ENCODE measurements around the gene STAT4.
"Not testable (repeated sequence)": the region's sequence is repeated elsewhere in the genome, so short reads cannot be mapped to it uniquely, and the experiment has no call there.

STAT4 gene

DNA sequence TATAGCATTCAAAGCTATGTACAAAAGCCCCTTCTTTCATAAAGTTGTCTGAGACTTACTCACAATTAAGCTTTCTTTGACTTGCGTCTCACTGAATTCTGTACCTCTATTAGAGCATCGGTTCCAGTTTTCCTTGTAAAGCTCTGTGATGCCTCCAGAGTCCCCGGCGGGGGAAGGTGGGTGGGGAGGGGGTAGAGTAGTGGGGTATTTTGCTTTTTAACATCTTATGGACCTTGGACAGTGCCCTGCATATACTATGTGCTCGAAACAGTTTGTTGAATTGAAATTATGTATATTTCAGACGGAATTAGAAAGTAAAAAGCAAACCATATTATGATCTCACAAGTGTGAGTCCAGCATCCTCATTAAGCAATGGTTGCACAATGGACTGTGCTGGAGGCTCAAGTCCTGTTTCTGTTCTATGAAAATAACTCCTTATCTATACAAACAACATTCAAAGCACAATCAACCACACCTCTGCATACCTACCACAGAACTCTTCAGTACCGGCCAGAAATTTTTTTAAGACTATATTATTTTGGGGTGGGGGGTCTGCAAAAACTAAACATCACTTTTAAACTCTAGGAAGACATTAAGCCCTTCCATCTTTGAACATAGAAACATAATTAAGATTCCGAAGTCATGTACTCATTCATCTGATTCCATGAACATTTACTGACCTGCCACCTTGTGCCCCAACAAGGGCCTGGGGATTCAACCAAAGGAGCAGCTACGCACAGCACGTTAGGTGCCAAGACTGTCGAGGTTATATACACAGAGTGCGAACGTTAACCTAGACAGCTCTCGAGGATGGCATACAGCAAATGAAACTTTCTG lies 137.7 kb downstream of the STAT4 start:
- DNase-seq: no peak

DNA sequence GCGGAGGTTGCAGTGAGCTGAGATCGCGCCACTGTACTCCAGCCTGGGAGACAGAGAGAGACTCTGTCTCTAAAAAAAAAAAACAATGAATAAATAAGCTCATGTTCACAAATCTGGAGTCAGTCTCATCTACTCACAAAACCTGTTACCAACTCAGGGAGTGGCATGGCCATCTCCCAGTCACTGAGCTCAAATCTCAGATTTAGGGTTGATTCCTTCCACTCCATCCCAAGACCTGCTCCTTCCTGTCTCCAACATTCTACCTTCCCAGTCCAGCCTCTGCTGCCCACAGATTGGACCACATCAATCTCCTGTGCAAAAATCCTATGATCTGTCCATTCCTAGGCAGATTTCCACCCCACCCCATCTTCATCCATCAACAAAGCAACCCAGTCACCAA lies 138.4 kb downstream of the STAT4 start:
- DNase-seq: no peak

DNA sequence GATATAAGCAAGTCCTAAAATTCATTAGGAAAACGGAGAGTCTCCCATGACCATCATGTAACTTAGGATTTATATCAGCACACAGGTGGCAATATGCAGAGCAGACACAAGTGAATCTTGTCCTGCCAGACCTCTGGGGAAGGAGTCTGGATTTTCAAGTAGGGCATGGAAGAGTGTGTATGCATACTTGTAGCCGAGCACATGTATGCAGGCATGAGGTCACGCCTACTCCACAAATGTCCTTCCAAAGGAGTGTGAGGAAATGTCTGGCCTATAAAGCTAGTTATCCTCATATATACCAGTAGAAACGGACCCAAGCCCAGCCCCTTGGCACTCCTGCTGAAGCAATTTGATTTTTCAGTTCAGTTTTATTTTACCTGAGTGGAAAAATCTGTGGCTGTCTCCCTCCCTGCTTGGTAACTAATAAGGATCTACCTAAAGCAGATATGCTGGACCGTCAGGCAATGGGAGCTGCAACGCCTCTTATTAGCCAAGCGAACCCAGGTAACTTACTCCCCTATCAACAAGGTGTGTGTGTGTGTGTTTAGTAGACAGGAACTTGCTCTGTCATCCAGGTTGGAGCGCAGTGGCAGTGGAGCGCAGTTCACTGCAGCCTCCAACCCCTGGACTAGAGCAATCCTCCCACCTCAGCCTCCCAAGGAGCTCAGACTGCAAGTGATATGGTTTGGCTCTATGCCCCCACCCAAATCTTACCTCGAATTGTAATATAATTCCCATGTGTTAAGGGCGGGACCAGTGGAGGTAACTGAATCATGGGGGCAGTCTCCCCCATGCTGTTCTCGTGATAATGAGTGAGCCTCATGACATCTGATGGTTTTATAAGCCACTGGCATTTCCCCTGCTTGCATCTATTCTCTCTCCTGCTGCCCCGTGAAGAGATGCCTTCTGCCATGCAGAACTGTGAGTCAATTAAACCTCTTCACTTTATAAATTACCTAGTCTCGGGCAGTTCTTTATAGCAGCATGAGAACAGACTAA lies 139.6 kb downstream of the STAT4 start:
- peak; percentile 35 for DNase-seq

DNA sequence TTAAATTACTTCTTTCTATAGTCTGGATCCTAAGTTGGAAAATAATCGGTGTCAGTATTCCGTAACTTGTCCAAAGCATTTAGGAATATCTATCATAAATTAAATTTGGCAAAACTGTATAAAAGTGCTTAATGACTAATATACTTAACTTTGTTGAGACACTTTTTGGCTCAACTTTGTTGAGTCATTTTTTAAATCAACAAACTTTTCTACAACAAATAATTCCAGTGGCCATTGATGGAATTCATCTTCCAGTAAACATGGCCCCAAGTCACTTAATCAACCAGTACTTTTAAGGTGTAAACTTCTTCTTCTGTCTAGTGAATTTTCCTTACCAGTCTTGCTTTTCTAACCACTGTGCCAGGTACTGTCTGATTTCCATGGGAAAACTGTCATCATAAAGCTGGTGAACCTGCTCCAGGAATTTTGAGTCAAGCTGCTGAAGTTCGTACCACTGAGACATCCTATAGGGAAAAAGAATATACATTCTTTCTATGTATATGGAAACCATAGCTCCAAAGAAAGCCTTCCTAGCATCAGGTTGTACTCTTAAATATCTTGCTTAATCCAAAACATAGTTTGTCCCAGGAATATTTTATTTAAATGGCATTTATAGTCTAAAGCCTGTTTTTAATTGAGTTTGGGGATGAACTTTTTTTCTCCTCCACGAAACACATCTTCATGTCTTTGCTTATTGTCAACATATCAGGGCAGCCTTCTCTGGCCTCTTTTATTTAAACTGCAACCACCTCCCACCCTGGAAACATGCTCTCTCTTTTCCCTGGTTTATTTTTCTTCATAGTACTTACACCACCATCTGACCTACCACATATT lies 141.0 kb downstream of the STAT4 start:
- DNase-seq: peak; percentile 46

DNA sequence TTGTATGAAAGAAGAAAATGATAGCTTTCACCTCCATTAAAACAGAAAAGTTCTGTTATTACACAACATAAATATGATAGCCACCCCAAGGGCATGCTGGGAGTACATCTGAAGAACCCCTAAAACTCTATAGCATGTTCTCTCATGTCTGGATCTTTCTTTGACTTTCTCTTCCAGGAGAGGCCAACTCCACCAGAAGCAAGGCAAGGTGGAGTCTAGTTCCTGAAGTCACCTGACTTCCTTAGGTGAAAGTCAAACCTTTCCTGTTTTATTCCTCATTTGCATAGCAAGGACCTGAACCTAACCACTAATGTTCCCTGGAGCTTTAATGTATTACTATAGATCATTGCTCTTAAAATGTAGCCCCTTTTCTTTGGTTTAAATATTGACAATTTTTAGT lies 142.5 kb downstream of the STAT4 start:
- DNase-seq: no peak

DNA sequence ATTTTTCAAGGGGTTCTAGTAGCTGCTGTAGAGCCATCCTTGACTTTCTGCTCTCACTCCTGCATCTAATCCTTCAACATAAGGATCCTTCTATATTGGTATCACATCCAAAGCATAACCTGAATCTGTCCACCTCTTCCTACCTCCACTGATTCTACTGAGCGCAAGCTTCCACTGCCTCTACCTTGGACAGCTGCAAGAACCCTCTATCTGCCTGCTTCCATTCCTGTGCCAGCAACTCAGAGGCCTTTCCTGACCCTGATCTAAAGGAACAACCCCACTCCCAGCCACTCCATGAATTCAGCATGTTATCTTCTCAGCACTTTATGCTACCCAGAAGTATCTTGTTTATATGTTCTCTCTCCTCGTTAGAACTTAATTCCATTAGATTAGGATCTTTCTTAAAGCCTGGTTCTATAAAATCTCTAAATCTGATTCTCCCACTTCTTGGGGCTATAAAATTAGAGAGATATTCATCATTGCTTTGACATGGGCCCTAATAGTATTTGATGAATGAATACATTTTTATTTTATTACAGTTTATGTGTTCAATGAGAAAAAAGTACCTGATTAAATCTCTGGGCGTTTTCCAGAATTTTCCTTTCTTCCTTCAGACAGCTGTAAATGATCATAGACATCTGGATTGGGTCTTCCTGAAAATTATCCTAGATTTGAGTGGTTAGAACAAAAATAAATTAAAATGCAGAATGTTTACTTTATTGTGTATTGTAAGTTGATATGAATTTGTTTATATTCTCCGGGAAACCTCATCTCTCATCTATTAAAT lies 143.6 kb downstream of the STAT4 start:
- no peak for DNase-seq

DNA sequence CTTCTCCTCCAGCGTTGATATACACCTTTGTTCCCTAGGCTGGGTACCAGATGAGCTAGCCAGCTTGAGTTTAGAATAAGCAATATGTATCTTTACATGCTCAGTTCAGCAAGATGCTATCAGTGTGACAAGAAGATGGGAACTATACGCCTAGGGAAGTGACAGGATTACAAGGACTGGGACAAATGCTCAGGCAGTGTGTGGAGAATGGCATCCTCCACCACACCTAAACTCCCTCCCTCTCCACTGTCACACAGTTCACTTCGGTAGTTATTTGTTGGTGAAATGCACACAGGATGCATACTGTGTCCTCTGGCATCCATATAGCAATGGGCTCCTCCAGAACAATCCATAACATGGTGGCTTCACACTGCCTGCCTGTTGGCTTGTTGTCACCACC lies 144.5 kb downstream of the STAT4 start:
- no peak for DNase-seq

DNA sequence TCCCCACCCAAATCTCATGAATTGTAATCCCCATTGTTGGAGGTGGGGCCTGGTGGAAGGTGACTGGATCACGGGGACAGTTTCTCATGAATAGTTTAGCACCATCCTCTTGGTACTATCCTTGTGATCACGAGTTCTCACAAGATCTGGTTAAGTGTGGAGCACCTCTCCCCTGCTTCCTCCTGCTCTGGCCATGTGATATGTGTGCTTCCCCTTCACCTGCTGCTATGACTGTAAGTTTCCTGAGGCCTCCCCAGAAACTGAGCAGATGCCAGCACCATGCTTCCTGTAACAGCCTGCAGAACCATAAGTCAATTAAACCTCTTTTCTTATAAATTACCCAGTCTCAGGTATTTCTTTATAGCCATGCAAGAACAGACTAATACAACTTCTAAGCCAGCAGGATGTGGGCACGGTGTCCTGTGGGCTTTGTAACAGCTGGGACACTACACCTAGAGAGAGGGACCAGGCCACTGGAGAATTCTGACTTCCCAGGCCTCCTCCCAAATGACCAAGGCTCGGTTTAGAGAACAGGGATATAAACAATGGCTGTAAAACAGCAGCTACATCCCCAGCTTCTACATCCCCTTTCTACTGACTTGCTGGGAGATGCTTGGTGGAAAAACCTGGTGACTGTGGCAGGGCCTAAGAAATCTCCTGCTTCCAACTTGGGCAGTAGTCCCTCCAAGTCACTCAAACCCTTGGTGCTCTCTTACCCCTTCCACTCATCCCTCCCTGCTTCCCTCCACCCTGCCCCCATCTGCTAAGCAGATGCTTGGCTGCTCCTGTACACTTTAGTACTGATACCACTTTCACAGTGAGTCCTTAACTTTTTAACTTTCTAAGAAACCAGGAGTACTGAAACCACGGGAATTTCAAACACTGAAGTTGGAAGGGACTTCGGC lies 147.1 kb downstream of the STAT4 start:
- no peak for DNase-seq

DNA sequence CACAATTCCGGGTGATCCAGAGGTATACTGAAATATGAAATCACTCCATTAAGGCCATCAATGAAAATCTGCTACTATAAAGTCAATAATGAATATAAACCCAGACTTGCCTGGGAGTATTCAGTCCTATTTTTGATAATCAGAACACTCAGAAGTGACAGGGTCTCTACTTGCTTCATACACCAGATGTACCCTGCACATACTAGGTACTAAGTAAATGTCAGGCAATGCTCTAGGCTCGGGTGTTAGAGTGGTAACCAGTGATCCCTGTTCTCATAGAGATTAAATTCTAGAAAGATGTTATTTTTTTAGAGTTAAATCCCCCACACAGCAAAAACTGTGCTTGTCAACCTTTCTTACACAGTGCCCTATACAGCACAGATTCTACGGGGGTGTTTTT lies 149.2 kb downstream of the STAT4 start:
- no peak for DNase-seq

DNA sequence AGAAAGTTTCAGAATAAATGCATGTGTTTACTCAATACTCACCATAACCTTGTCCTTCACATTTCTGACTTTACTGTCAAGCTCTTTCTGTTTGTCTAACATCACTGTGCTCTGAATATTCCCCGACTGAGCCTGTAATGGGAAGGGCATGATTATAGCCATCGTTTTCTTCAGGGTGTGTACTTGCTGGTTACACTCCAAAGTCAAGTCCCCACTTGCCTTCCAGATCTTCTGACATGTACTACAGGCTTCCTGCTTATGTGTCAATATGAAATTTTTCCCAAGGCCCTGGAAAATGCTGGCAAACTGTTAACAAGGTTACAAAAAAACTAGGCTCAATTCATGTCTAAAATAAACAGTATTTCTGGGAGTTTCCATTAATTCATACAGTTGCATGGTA lies 149.8 kb downstream of the STAT4 start:
- DNase-seq: no peak

DNA sequence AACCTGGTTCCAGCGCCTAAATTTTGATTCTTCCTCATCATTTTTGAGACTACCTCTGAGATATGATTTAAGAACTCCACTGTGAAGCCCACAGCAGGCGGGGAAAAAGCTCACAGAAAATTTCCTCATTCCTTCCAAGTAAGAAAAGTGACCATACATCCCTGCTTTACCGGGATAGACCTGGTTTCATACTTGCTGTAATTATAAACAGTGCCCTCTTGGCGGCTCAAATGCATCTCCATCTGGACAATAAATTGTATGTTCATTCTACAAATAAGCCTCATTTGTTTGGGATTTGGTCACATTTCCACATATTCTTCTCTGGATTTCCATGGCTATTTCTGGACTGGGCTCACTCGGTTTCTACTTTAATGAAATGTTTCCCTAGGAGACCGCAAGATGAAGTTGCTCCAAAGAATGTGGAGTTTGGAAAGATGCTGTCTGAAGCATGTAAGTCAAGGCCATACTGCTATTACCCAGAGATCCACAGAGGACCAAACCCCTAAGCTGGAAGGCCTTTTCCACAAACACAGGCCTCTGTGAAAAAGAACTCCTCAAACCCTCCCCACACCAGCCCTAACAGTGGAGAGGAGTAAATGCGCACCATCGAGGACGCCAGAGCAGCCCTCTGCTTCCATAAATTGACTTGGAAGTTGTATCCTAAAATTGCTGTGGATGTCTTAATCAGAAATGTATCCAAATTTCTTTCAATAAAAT lies 150.7 kb downstream of the STAT4 start:
- DNase-seq: no peak

DNA sequence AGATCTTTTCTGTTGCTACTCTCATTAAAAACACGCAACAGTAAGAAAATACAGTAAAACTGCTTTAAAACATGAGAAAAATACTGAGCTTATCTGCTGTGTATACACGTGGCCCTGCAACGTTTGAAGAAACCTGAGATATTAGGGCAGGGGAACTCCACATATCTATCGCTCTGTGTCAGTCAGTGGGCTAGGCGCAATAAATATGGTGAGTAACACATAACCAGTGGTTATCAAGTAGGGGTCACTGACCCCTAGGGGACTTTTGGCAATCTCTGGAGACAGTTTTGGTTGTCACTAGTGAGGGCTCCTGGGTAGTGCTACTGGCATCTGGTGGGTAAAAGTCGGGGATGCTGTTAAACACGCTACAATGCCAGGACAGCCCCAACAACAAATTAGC lies 151.7 kb downstream of the STAT4 start:
- DNase-seq: no peak

DNA sequence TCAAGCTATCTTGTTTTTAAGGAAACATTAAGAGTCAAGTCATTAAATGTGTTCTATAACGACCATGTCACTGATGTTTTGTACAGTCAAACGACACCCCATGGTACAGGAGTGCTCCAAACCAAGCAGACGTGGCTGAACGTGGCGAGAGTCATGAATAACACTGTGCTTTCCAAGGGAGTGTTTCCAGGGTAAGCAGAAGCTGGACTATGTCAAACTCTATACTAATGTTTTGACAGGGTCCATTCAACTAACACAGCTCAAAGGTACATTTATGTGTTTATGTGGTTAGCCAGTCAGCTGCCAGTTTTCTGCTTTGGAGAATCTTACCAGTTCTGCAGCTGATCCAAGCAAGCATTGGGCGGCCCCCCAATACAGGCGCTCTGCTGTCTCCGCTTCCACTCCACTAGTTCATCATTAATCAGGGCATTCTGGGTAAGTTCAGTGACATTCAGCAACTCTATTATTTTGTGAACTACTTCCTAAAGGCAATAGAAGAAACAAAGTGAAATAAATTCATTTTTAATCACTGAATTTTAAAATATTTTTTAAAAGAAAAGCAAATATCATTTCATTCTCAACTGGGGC lies 153.2 kb downstream of the STAT4 start:
- no peak for DNase-seq

DNA sequence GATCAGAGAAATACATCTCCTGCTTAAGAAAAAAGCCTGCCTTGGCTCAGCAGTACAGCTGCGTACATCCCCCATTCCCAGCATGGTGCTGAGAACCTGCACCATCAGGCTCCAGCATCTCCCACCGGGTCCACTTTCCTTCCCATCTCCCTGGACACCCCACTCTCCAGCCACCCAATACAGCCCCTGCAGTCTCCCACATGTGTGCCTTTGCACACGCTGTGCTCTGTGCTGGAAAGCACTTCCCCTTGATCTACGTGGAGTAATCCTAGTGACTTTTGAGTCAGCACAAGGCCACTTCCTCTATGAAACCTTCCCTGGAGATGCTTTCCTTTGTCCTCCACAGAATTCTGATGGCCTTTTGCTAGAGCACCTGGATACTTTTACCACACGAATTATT lies 153.8 kb downstream of the STAT4 start:
- no peak for DNase-seq

DNA sequence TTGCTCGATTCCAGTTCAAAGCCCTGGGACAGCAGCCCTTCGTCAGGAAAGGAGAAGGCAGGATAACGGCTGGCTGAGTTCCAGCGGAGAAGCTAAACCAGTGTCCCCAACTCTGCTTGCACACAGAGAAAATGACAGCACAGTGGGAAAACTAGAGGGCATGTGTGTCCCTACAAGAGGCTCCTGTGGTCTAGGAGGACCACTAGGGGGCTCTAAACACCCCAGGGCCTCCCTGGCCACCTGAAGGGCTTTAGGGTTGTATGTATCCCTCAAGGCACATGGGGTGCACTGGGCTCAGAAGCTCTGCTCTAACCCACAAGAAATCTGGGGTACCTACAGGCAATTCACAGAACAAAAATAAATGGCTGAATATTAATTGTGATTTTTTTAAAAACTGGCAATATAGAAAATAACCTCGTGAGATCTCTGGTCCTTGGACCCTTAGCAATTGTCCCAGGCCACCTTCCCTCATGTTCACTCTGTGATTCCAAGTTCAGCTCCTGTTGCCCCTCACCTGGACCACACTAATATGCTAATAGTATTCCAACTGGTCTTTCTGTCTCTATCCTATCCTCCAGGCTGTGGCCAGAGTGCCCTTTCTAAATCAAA lies 154.4 kb downstream of the STAT4 start:
- peak; percentile 45 for DNase-seq

DNA sequence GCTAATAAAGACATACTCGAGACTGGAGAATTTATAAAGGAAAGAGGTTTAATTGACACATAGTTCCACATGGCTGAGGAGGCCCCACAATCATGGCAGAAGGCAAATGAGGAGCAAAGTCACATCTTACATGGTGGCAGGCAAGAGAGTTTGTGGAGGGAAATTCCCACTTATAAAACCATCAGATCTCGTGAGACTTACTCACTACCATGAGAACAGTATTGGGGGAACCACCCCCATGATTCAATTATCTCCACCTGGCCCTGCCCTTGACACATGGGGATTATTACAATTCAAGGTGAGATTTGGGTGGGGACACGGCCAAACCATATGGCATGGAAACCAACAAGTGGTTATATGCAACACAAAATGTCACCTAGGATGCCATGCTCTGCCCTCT lies 155.5 kb downstream of the STAT4 start:
- DNase-seq: not testable (repeated sequence)

DNA sequence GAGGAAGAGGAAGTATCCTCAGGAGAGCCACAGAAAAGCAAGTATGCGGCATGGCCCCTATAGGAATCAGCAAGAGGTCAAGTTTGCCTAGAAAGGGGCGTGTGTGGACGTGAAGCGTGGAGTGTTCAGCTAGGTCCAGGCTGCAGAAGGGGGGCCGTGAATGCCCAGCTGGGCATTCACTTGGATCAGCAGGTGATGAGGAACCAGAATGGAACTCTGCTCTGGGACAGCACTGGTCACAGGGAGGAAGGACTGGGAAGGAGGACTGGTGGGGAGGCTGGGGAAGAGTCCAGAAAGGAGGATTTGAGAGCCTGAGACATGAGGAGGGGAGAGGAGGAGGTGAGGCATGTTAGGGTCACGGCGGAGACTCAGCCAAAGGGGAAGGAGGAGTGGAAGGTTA lies 156.6 kb downstream of the STAT4 start:
- no peak for DNase-seq

DNA sequence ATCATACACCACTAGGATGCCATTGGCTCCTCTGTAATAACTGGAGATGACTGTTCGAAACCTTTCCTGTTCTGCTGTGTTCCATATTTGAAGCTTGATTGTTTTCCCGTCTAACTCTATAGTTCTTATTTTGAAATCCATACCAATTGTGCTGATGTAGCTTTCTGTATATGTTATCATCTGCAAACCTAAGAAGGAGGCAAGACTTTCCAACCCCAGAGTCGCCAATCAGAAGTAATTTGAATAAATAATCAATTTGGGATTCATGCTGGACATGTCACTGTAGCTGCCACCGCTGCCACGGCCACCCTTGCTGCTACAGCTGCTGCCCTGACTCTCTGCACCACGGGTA lies 157.5 kb downstream of the STAT4 start:
- DNase-seq: no peak

DNA sequence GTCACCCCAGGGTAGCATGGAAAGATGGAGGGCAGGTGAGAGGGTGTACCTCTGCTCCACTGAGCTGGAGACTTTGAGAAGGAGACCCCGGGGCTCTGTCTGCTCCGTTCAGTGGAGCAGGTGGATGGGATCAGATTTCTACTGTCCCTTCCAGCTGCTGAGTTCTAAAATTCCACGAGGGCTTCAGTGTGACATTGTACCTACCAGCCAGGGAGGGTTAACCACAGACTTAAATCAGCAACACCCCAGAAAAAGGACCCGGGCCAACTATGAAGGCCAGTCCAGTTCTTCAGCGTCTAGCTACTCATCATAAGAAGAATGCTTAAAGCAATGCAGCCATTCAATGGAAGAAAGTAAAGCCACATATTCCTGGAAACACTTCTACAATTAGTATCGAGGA lies 160.7 kb downstream of the STAT4 start:
- DNase-seq: no peak

DNA sequence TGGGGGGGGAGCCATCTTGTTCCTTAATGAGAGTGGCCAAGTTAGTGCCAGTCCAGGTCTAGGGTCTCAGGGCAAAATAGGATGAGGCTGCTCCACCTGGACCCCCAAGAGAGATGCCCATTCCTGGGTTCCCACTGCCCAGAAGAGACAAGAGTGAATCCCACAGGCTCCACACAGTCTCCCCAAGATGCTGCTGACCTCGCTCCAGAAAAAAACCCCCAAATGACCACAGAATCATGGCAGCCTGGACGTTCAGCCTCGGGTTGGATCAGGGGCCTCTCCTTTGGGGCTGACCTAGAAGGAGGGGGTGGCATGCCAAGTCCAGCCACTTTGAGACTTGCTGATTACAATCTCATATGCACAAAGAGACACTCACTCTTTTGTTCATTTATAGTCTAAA lies 161.9 kb downstream of the STAT4 start:
- no peak for DNase-seq
